GM12878 (cell line): ENCODE data around the gene PKDREJ. TPM values are rescaled to one million over a fixed set of nuclear protein-coding genes. Genes with fewer than 3 reads are reported as not detected.

Experiments used
- ATAC-seq: fragments of 200-7000 bp; cut with Tn5 transposase; 3 replicates; pipeline ENCODE4 v1.9.1; 2020; ENCODE audit warnings: mild to moderate bottlenecking, moderate library complexity
- BruUV-seq: library from RNA; stranded (reverse); fragments of 400-500 nt; replicated peaks from 2 replicates; lab custom pipeline; 2021; lab: Mats Ljungman, UMichigan
- CTCF ChIA-PET: fragments of 300-600 bp; sonication (Branson Sonifier 250); formaldehyde crosslinking; extraction: SDS; loops from one replicate; lab custom pipeline; 2021; ENCODE audit warnings: inconsistent platforms; lab: Yijun Ruan, JAX
- POLR2A ChIA-PET: fragments of 350-600 bp; formaldehyde crosslinking; extraction: SDS; loops from one replicate; lab custom pipeline; 2021; ENCODE audit warnings: inconsistent platforms; lab: Charles Lee
- RAD21 ChIA-PET: fragments of 300-600 bp; sonication (Branson Sonifier 250); formaldehyde crosslinking; loops from one replicate; lab custom pipeline; 2023; ENCODE audit warnings: antibody characterized with exemption; ENCODE audit not compliant: unreplicated experiment; lab: Charles Lee
- SMC1A ChIA-PET: fragments of 300-600 bp; sonication (Branson Sonifier 250); formaldehyde crosslinking; loops from one replicate; lab custom pipeline; 2023; ENCODE audit not compliant: unreplicated experiment, uncharacterized antibody; lab: Charles Lee
- DNase-seq: peaks from one replicate; pipeline ENCODE4 v3.0.0-alpha.2; 2011; ENCODE audit warnings: low read depth, low spot score
- FAIRE-seq: peaks from 3 replicates; lab custom pipeline; 2011; peaks lifted over from hg19 to GRCh38; lab: Jason Lieb, UNC
- H2AFZ ChIP-seq: 2 replicates; pipeline ENCODE4 v1.6.0; 2011; ENCODE audit warnings: low read depth, low read length, control low read depth; ENCODE audit not compliant: control insufficient read depth
- H3K27ac ChIP-seq: 2 replicates; pipeline ENCODE4 v1.5.1; 2011; ENCODE audit warnings: control low read depth; ENCODE audit not compliant: control insufficient read depth, insufficient read depth
- H3K27me3 ChIP-seq, 2 experiments: replicated peaks in 1 of 2; 2 replicates each; pipeline versions ENCODE4 v1.6.0 to v1.6.1; 2011; ENCODE audit warnings: low read length in 1 of 2; ENCODE audit not compliant: control insufficient read depth in 2 of 2, insufficient read depth in 2 of 2
- H3K36me3 ChIP-seq, 2 experiments: 2 replicates each; pipeline ENCODE4 v1.5.1; 2011; ENCODE audit warnings: low read length in 1 of 2; ENCODE audit not compliant: control insufficient read depth in 2 of 2, insufficient read depth in 2 of 2
- H3K4me1 ChIP-seq: 2 replicates; pipeline ENCODE4 v1.6.1; 2011; ENCODE audit warnings: mild to moderate bottlenecking, low read length, moderate library complexity, mixed read lengths; ENCODE audit not compliant: control insufficient read depth, insufficient read depth
- H3K4me2 ChIP-seq: 2 replicates; pipeline ENCODE4 v1.6.0; 2011; ENCODE audit warnings: control low read depth; ENCODE audit not compliant: control insufficient read depth, insufficient read depth
- H3K4me3 ChIP-seq: fragments of 200-600 bp; sonication (generic); 2 replicates; pipeline ENCODE4 v1.5.1; 2016
- H3K79me2 ChIP-seq: 2 replicates; pipeline ENCODE4 v1.6.0; 2011; ENCODE audit warnings: low read length; ENCODE audit not compliant: control insufficient read depth, insufficient read depth
- H3K9ac ChIP-seq: 2 replicates; pipeline ENCODE4 v1.8.0; 2011; ENCODE audit warnings: low read length, control low read depth, mixed read lengths; ENCODE audit not compliant: control insufficient read depth, insufficient read depth
- H3K9me3 ChIP-seq: replicated peaks from 3 replicates; pipeline ENCODE4 v1.5.1; 2011; ENCODE audit warnings: mild to moderate bottlenecking, low read length; ENCODE audit not compliant: control insufficient read depth, insufficient read depth
- H4K20me1 ChIP-seq: 2 replicates; pipeline ENCODE4 v1.6.0; 2011; ENCODE audit not compliant: control insufficient read depth, insufficient read depth
- ATF3 ChIP-seq: IDR thresholded peaks from 2 replicates; pipeline ENCODE4 v1.6.1; 2011; ENCODE audit warnings: low read depth, mild to moderate bottlenecking, low read length, moderate library complexity, borderline replicate concordance; ENCODE audit errors: extremely low read depth
- BMI1 ChIP-seq: fragments of 450-650 bp; IDR thresholded peaks from 2 replicates; pipeline ENCODE4 v1.6.1; 2016; ENCODE audit warnings: mild to moderate bottlenecking, moderate library complexity, borderline replicate concordance
- CTCF ChIP-seq, 3 experiments: IDR thresholded peaks in 2 of 3; conservative IDR thresholded peaks in 1 of 3; 2 replicates each; pipeline ENCODE4 v1.5.1; 2011; ENCODE audit warnings: low read depth in 3 of 3, low read length in 3 of 3, mild to moderate bottlenecking in 3 of 3, control low read depth in 2 of 3, moderate library complexity in 2 of 3, inconsistent platforms in 1 of 3, mixed read lengths in 1 of 3; ENCODE audit not compliant: control insufficient read depth in 2 of 3, insufficient read depth in 1 of 3; ENCODE audit errors: extremely low read depth in 1 of 3
- EGR1 ChIP-seq, 2 experiments: IDR thresholded peaks; 1 replicate in 1 of 2; 2 replicates in 1 of 2; pipeline ENCODE4 v1.6.1; 2011 to 2012; ENCODE audit warnings: low read depth in 2 of 2, low read length in 2 of 2, borderline replicate concordance in 1 of 2, mild to moderate bottlenecking in 1 of 2, moderate library complexity in 1 of 2
- FOS ChIP-seq: IDR thresholded peaks from 3 replicates; pipeline ENCODE4 v1.6.1; 2011; ENCODE audit warnings: borderline replicate concordance; ENCODE audit not compliant: insufficient read length; ENCODE audit errors: extremely low read depth
- IKZF2 ChIP-seq, 2 experiments: fragments of 450-650 bp; IDR thresholded peaks; 2 replicates each; pipeline ENCODE4 v1.6.1; 2017; ENCODE audit warnings: mild to moderate bottlenecking in 2 of 2, moderate library complexity in 2 of 2
- JUND ChIP-seq: IDR thresholded peaks from 2 replicates; pipeline ENCODE4 v1.6.1; 2012; ENCODE audit warnings: low read depth, mild to moderate bottlenecking, low read length, improper control_type of control experiment, moderate library complexity
- LARP7 ChIP-seq: fragments of 450-650 bp; IDR thresholded peaks from 2 replicates; pipeline ENCODE4 v1.6.1; 2017; ENCODE audit warnings: mild to moderate bottlenecking
- NFIC ChIP-seq: IDR thresholded peaks from 2 replicates; pipeline ENCODE4 v1.6.1; 2012; ENCODE audit warnings: low read depth, mild to moderate bottlenecking, inconsistent platforms, low read length, moderate library complexity
- NR2C1 ChIP-seq: fragments of 450-650 bp; IDR thresholded peaks from 2 replicates; pipeline ENCODE4 v1.6.1; 2017; ENCODE audit warnings: antibody characterized with exemption, mild to moderate bottlenecking, moderate library complexity
- NR2F1 ChIP-seq: fragments of 450-650 bp; conservative IDR thresholded peaks from 2 replicates; pipeline ENCODE4 v1.6.1; 2017; ENCODE audit warnings: mild to moderate bottlenecking
- TCF7 ChIP-seq: IDR thresholded peaks from 2 replicates; pipeline ENCODE4 v1.6.1; 2014; ENCODE audit warnings: antibody characterized with exemption, borderline replicate concordance
- YY1 ChIP-seq: IDR thresholded peaks from 2 replicates; pipeline ENCODE4 v1.6.1; 2011; ENCODE audit warnings: low read depth, mild to moderate bottlenecking, low read length
- ZNF384 ChIP-seq: IDR thresholded peaks from 2 replicates; pipeline ENCODE4 v1.6.1; 2012; ENCODE audit warnings: low read depth, mild to moderate bottlenecking, low read length, improper control_type of control experiment, borderline replicate concordance
- ZNF592 ChIP-seq: fragments of 450-650 bp; IDR thresholded peaks from 2 replicates; pipeline ENCODE4 v1.6.1; 2017; ENCODE audit warnings: mild to moderate bottlenecking, moderate library complexity
- WGBS: methylation state at CpG from one replicate; pipeline ENCODE4 v1.1.6; 2016; ENCODE audit warnings: low lambda C conversion rate; ENCODE audit not compliant: insufficient replicate concordance, insufficient coverage; ENCODE audit errors: missing lambda C conversion rate; 5-methylcytosine and 5-hydroxymethylcytosine counted together
- in situ Hi-C: fragments of 300-500 bp; cut with MboI; formaldehyde crosslinking; loops from 9 replicates; pipeline ENCODE4 v1.14.3; 2018; ENCODE audit warnings: mixed read lengths
- intact Hi-C: fragments of 100-400 bp; cut with micrococcal nuclease; formaldehyde crosslinking; loops from one replicate; pipeline ENCODE4 v1.14.2; 2022; ENCODE audit not compliant: unreplicated experiment
- polyA plus RNA-seq, 11 experiments: library from polyadenylated mRNA; depleted of rRNA in 4 of 11; unstranded in 6 of 11; stranded (reverse) in 5 of 11; fragments of >200 nt; fragmentation: Nextera tagmentation in 4 of 11; fragmentation: Illumina TruSeq in 1 of 11; extraction: Ambion mirVana in 4 of 11; extraction: Trizol in 1 of 11; gene quantifications; 1 replicate in 1 of 11; 2 replicates in 10 of 11; pipeline versions ENCODE4 v1.2.1 to v1.2.3, GENCODE V29; 2011 to 2016; ENCODE audit warnings: inconsistent platforms in 2 of 11, missing spikeins in 2 of 11, low read depth in 1 of 11
- total RNA-seq, 4 experiments: library from RNA; depleted of rRNA in 3 of 4; stranded (reverse); fragments of >200 nt in 3 of 4; fragmentation: Illumina TruSeq in 1 of 4; extraction: Trizol in 1 of 4; gene quantifications; 2 replicates each; pipeline versions ENCODE4 v1.2.1 to v1.2.3, GENCODE V29; 2013 to 2021

Gene PKDREJ
- total and polyA plus RNA-seq, 10 of the 15 experiments (the other 5 are each of a cell fraction or from before 2014, with no cell fraction given), result 0.02 to 0.03 TPM; not detected in 8

GRCh38 chr22:46244771-46245170 lies 18.4 kb downstream of the PKDREJ start (continued):
- TF ChIP-seq NR2F1 (no peak), ZNF384 (no peak), TCF7 (no peak), NR2C1 (no peak), IKZF2 (IDR thresholded peaks at IDR 0.05) (no peak)

- 95% methylated on average over 10 of the region's 10 CpGs for WGBS
- DNase-seq (no peak), ATAC-seq (no peak), FAIRE-seq (no peak)
- no peaks in the 10 kb centered on the region for H3K27me3 ChIP-seq
- RAD21 ChIA-PET, result no interaction called here
- H3K4me1 ChIP-seq, result peaks cover 6% of the 10 kb centered on the region
- in situ Hi-C loops (no loop called here), intact Hi-C loops (no loop called here)
- BruUV-seq, result TSS peak; percentile 34
- H3K4me3 ChIP-seq, result no peak overlapping the region
- H3K9ac ChIP-seq, result no peak overlapping the region
- no peaks in the 10 kb centered on the region for H3K79me2 ChIP-seq
- POLR2A ChIA-PET, result interaction anchor here (0.7 kb wide), 1 partner anchor 65 kb away, joined by 3 read pairs; no protein-coding TSS in a partner anchor
- no peak overlapping the region for H3K27ac ChIP-seq
- CTCF ChIA-PET, result no interaction called here
- SMC1A ChIA-PET, result interaction anchor here (1.0 kb wide), 1 partner anchor 10 kb away, joined by 3 read pairs; no protein-coding TSS in a partner anchor
- no peaks in the 10 kb centered on the region for H3K9me3 ChIP-seq
- no peaks in the 10 kb centered on the region for H3K36me3 ChIP-seq
- H2AFZ ChIP-seq, result no peak overlapping the region
- no peak overlapping the region for H3K4me2 ChIP-seq
- no peaks in the 10 kb centered on the region for H4K20me1 ChIP-seq
- TF ChIP-seq BMI1, result no peak
- no peak for TF ChIP-seq ATF3
- TF ChIP-seq YY1, result no peak
- no peak for TF ChIP-seq ZNF592
- TF ChIP-seq EGR1 (IDR thresholded peaks at IDR 0.05; ENCODE audit: borderline replicate concordance in 1 of 2, low read depth in 2 of 2, low read length in 2 of 2), result no peak
- no peak for TF ChIP-seq FOS
- TF ChIP-seq CTCF (IDR thresholded peaks at IDR 0.05 in 2 of 3, conservative IDR thresholded peaks at IDR 0.05 in 1 of 3; ENCODE audit: control insufficient read depth in 2 of 3, extremely low read depth in 1 of 3, insufficient read depth in 1 of 3, low read depth in 3 of 3, low read length in 3 of 3), result no peak
- no peak for TF ChIP-seq NFIC
- TF ChIP-seq JUND, result no peak
- TF ChIP-seq LARP7, result no peak
Measured at GRCh38 chr22:46242076-46242475, 21.1 kb downstream of the PKDREJ start.
